OCI-LY7 (cell line): ENCODE data around the gene CYP4A22. TPM values are rescaled to one million over a fixed set of nuclear protein-coding genes. Genes with fewer than 3 reads are reported as not detected.
A peak's percentile ranks its signal among the peaks of the same experiment; 100 is the strongest.
"Not testable (repeated sequence)": the region's sequence is repeated elsewhere in the genome, so short reads cannot be mapped to it uniquely, and the experiment has no call there.

Source experiments
- Bru-seq: library from RNA; stranded (reverse); fragments of 400-500 nt; gene quantifications from one replicate; lab custom pipeline; 2021; lab: Mats Ljungman, UMichigan
- BruChase-seq, 2 experiments: library from RNA; stranded (reverse); fragments of 400-500 nt; gene quantifications; one replicate each; lab custom pipeline; 2021; lab: Mats Ljungman, UMichigan
- BruUV-seq: library from RNA; stranded (reverse); fragments of 400-500 nt; replicated peaks from 2 replicates; lab custom pipeline; 2021; lab: Mats Ljungman, UMichigan
- CTCF ChIA-PET: fragments of 300-600 bp; sonication (Branson Sonifier 250); formaldehyde crosslinking; loops from one replicate; lab custom pipeline; 2022; ENCODE audit warnings: antibody characterized with exemption; ENCODE audit not compliant: unreplicated experiment; lab: Charles Lee
- POLR2A ChIA-PET: fragments of 300-600 bp; sonication (Branson Sonifier 250); formaldehyde crosslinking; loops from one replicate; lab custom pipeline; 2022; ENCODE audit warnings: antibody characterized with exemption; lab: Charles Lee
- DNase-seq: peaks from one replicate; pipeline ENCODE4 v3.0.0-alpha.2; 2015; ENCODE audit warnings: low spot score
- H2AFZ ChIP-seq: fragments of 200-600 bp; sonication (generic), shearing (Covaris generic); 2 replicates; pipeline ENCODE4 v1.6.1; 2014; ENCODE audit warnings: mild to moderate bottlenecking, antibody characterized with exemption, low read length, moderate library complexity
- H3K27ac ChIP-seq: fragments of 200-600 bp; sonication (generic); 2 replicates; pipeline ENCODE4 v1.5.1; 2014; ENCODE audit warnings: mixed run types, low read depth, mild to moderate bottlenecking, moderate library complexity, low read length, inconsistent platforms; ENCODE audit not compliant: poor library complexity, severe bottlenecking
- H3K36me3 ChIP-seq: fragments of 200-600 bp; sonication (generic); 2 replicates; pipeline ENCODE4 v1.6.1; 2014; ENCODE audit warnings: mild to moderate bottlenecking, antibody characterized with exemption, low read length, moderate library complexity, mixed read lengths; ENCODE audit not compliant: insufficient read depth
- H3K4me1 ChIP-seq: fragments of 200-600 bp; sonication (generic); 2 replicates; pipeline ENCODE4 v1.5.1; 2014; ENCODE audit warnings: mild to moderate bottlenecking, low read length; ENCODE audit not compliant: insufficient read depth, poor library complexity, severe bottlenecking
- H3K4me2 ChIP-seq: fragments of 200-600 bp; sonication (generic); 2 replicates; pipeline ENCODE4 v1.6.1; 2014; ENCODE audit warnings: mild to moderate bottlenecking, low read length
- H3K4me3 ChIP-seq: fragments of 200-600 bp; sonication (generic); 2 replicates; pipeline ENCODE4 v1.5.1; 2014; ENCODE audit warnings: mild to moderate bottlenecking, low read depth, low read length; ENCODE audit not compliant: poor library complexity, severe bottlenecking
- H3K79me2 ChIP-seq: fragments of 200-600 bp; sonication (generic); 2 replicates; pipeline ENCODE4 v1.6.1; 2016; ENCODE audit warnings: low read depth, mild to moderate bottlenecking, low read length, moderate library complexity, mixed read lengths; ENCODE audit not compliant: insufficient read depth
- H3K9me2 ChIP-seq: fragments of 200-600 bp; sonication (generic); 2 replicates; pipeline ENCODE4 v1.6.1; 2016; ENCODE audit warnings: mild to moderate bottlenecking, low read length, mixed read lengths; ENCODE audit not compliant: insufficient read depth
- H3K9me3 ChIP-seq: fragments of 200-600 bp; sonication (generic); 2 replicates; pipeline ENCODE4 v1.6.1; 2014; ENCODE audit warnings: mild to moderate bottlenecking, mixed run types, low read length, mixed read lengths
- H4K20me1 ChIP-seq: fragments of 200-600 bp; sonication (generic); 2 replicates; pipeline ENCODE4 v1.6.1; 2014; ENCODE audit warnings: mild to moderate bottlenecking, antibody characterized with exemption, low read length, moderate library complexity, mixed read lengths; ENCODE audit not compliant: insufficient read depth
- EZH2phosphoT487 ChIP-seq: fragments of 200-600 bp; sonication (generic); IDR thresholded peaks from 2 replicates; pipeline ENCODE4 v1.6.1; 2018; ENCODE audit warnings: low read depth, borderline replicate concordance, mild to moderate bottlenecking, mixed run types, antibody characterized with exemption, low read length, moderate library complexity, mixed read lengths
- intact Hi-C: fragments of 100-400 bp; cut with micrococcal nuclease; formaldehyde crosslinking; loops from one replicate; pipeline ENCODE4 v1.10.0; 2022; ENCODE audit not compliant: unreplicated experiment
- long read RNA-seq: library from polyadenylated mRNA; stranded (forward); transcript quantifications from one replicate; pipeline ENCODE4 v2.0.0, GENCODE V29; 2022
- total RNA-seq, 2 experiments: library from RNA; depleted of rRNA in 1 of 2; stranded (reverse); fragments of >200 nt in 1 of 2; shearing (Covaris generic) in 1 of 2; gene quantifications; 2 replicates each; pipeline ENCODE4 v1.2.3, GENCODE V29; 2014 to 2022
- TF ChIP-seq, protein P1 (sequence below): fragments of 200-600 bp; sonication (generic); conservative IDR thresholded peaks from 2 replicates; pipeline ENCODE4 v1.5.1; 2014; ENCODE audit warnings: mild to moderate bottlenecking, antibody characterized with exemption, low read length, moderate library complexity, mixed read lengths

Gene CYP4A22
- not detected in 2 replicates for total RNA-seq (2014; rRNA removed; shearing (Covaris generic))
- not detected in 2 replicates for total RNA-seq (2022)
- not detected for Bru-seq, nascent RNA
- BruChase-seq, experiment 1, labeled RNA remaining after a 6-hour chase, result not detected
- BruChase-seq, experiment 2, labeled RNA remaining after a 2-hour chase, result not detected
- long read RNA-seq, result 0 reads

- CTCF ChIA-PET, result no interaction called here
- BruUV-seq, result no TSS peak
- intact Hi-C loops, result no loop called here
- no peak within 1 kb of the TSS for H3K4me3 ChIP-seq
- no peaks in the 10 kb centered on the region for H3K4me1 ChIP-seq
- no peak for TF ChIP-seq EZH2phosphoT487
- TF ChIP-seq, protein P1, sequence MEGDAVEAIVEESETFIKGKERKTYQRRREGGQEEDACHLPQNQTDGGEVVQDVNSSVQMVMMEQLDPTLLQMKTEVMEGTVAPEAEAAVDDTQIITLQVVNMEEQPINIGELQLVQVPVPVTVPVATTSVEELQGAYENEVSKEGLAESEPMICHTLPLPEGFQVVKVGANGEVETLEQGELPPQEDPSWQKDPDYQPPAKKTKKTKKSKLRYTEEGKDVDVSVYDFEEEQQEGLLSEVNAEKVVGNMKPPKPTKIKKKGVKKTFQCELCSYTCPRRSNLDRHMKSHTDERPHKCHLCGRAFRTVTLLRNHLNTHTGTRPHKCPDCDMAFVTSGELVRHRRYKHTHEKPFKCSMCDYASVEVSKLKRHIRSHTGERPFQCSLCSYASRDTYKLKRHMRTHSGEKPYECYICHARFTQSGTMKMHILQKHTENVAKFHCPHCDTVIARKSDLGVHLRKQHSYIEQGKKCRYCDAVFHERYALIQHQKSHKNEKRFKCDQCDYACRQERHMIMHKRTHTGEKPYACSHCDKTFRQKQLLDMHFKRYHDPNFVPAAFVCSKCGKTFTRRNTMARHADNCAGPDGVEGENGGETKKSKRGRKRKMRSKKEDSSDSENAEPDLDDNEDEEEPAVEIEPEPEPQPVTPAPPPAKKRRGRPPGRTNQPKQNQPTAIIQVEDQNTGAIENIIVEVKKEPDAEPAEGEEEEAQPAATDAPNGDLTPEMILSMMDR, result no peak
- H3K36me3 ChIP-seq, result no peaks in the 10 kb centered on the region
- no peaks in the 10 kb centered on the region for H3K9me3 ChIP-seq
- no peaks in the 10 kb centered on the region for H4K20me1 ChIP-seq
- DNase-seq, result no peak
- H2AFZ ChIP-seq, result no peak within 1 kb of the TSS
- H3K27ac ChIP-seq, result no peak within 1 kb of the TSS
- no peak within 1 kb of the TSS for H3K4me2 ChIP-seq
- no peaks in the 10 kb centered on the region for H3K79me2 ChIP-seq
- H3K9me2 ChIP-seq, result no peaks in the 10 kb centered on the region
- POLR2A ChIA-PET, result no interaction called here
Measured at GRCh38 chr1:47137198-47137597, at the start of gene CYP4A22. Gene CYP4A22, plus strand, starts transcription at chr1:47137441. Its CDS starts 45 bp downstream, at chr1:47137486.

GRCh38 chr1:47089356-47089755 lies 47.9 kb upstream of the CYP4A22 start:
- CTCF ChIA-PET, intact Hi-C loops: not testable (repeated sequence)

GRCh38 chr1:47091476-47091875 lies 45.8 kb upstream of the CYP4A22 start:
- H2AFZ ChIP-seq, H3K9me3 ChIP-seq, DNase-seq, H3K27ac ChIP-seq, H3K4me2 ChIP-seq, H3K9me2 ChIP-seq, CTCF ChIA-PET, H3K36me3 ChIP-seq, H3K4me1 ChIP-seq, H3K79me2 ChIP-seq, POLR2A ChIA-PET, BruUV-seq, intact Hi-C loops, H4K20me1 ChIP-seq, H3K4me3 ChIP-seq: not testable (repeated sequence)
- TF ChIP-seq, protein P1, result peak; percentile 66

More at GRCh38 chr1:47089356-47089755, 47.9 kb upstream of the CYP4A22 start:
- peak; percentile 44 for DNase-seq
- H3K9me3 ChIP-seq, H3K9me2 ChIP-seq, H3K4me3 ChIP-seq, H3K27ac ChIP-seq, H3K4me1 ChIP-seq, H3K79me2 ChIP-seq, POLR2A ChIA-PET, H3K36me3 ChIP-seq, BruUV-seq, H3K4me2 ChIP-seq, H4K20me1 ChIP-seq, H2AFZ ChIP-seq: not testable (repeated sequence)
- TF ChIP-seq, protein P1, result peak; percentile 68
